AG10803 (cell line): ENCODE results near the gene ZFAND4.
A peak's percentile ranks its signal among the peaks of the same experiment; 100 is the strongest.
"Not testable (repeated sequence)": the region's sequence is repeated elsewhere in the genome, so short reads cannot be mapped to it uniquely, and the experiment has no call there.

Experiments
- DNase-seq: peaks from one replicate; pipeline ENCODE4 v3.0.0; 2010; ENCODE audit warnings: low read depth
- H3K4me3 ChIP-seq: 2 replicates; pipeline ENCODE4 v1.5.1; 2011; ENCODE audit warnings: mild to moderate bottlenecking, low read length, control low read depth
- TF ChIP-seq, protein P1 (sequence below): conservative IDR thresholded peaks from 2 replicates; pipeline ENCODE4 v1.5.1; 2011; ENCODE audit warnings: mild to moderate bottlenecking, low read length, control low read depth, inconsistent platforms

ZFAND4 gene

DNA sequence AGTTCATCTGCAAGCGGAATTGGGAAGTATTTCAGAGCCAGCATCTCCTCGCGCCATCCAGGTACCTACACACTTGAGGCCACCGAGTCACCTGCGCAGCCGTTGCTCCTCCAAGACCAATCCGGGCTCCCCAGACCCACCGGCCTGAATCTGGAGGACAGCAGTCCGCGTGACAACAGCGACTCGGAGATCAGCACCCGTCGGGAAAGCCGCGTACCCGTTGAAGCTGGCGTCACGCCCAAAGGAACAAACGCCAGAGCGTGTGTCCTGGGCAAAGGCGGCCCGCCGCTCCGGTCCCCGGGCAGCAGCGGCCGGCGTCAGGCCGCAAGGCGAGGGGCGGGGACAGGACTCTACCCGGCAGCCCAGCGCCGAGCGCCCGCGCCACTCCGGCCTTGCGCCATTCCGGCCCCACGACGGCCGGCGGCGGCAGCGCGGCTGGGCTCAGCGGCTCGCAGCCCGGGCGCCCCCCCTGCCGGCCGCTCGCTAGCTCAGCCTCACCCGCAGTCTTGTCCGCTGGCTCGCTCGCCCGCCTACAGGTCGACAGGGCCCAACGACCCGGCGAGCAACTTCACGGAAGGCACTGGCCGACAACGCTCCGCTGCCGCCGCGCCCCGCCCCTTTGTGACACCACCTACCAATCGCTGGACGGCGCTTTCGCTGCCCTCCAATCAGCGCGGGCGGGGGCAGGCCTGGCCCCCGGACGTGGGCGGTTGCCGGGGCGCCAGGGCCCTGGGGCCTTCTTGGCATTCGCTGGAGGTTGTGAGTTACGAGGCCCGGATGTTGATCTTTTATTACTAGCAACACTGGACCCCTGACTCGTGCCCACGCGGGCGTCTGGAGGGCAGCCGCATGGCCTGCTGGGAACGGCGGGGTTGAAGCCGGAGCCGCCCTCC, at the start of gene ZFAND4:
ZFAND4 (minus strand) TSS at position 592 of the 893 bp plus-strand sequence. CDS start 9,047 bp downstream, outside the sequence.
- TF ChIP-seq, protein P1, sequence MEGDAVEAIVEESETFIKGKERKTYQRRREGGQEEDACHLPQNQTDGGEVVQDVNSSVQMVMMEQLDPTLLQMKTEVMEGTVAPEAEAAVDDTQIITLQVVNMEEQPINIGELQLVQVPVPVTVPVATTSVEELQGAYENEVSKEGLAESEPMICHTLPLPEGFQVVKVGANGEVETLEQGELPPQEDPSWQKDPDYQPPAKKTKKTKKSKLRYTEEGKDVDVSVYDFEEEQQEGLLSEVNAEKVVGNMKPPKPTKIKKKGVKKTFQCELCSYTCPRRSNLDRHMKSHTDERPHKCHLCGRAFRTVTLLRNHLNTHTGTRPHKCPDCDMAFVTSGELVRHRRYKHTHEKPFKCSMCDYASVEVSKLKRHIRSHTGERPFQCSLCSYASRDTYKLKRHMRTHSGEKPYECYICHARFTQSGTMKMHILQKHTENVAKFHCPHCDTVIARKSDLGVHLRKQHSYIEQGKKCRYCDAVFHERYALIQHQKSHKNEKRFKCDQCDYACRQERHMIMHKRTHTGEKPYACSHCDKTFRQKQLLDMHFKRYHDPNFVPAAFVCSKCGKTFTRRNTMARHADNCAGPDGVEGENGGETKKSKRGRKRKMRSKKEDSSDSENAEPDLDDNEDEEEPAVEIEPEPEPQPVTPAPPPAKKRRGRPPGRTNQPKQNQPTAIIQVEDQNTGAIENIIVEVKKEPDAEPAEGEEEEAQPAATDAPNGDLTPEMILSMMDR = peak; percentile 39
- peak; percentile 98 for DNase-seq
- H3K4me3 ChIP-seq = peak within 1 kb of the TSS; percentile 91

- H3K4me3 ChIP-seq, DNase-seq: not testable (repeated sequence)
These were observed 48.9 kb upstream of the ZFAND4 start for GRCh38 chr10:45721503-45721902.

- not testable (repeated sequence) for DNase-seq, H3K4me3 ChIP-seq
These were observed 45.1 kb upstream of the ZFAND4 start for GRCh38 chr10:45717642-45718041.

DNA sequence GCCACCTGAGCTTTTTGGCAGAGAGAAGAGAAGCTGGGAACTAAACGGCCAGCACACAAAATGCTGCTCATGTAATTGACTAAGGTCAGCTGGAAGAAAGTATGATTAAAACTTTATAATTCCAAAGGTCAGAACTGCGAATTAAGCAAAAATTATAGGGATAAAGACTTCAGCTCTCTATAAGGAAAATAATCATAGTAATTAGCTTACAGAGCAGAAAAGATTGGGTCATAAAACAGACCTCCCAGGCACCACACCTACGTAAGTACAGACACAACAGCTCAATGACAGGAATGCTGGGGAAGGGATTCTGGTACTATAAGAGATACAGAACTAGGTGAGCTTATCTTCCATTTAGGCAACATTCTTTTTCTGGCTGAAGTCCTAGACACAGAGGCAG, 44.5 kb upstream of the ZFAND4 start:
- H3K4me3 ChIP-seq, DNase-seq: not testable (repeated sequence)

DNA sequence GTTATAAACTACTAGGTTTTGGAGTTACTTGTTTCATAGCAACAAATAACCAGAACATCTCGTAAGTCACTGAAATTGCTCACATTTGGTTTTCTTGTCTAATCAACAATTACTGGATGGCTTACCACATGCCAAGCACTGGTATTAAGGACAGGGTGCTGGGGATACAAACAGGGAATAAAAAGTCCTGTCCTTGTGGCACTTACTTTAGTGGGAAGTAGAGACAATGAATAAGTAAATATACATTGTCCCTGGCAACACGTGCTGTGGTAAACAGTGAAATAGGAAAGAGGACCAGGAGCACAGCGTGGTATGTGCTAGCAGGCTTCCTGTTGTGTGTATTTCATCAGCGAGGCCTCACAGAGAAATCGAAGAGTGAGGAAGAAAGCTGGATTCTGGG, 38.7 kb upstream of the ZFAND4 start:
- DNase-seq, H3K4me3 ChIP-seq: not testable (repeated sequence)

GRCh38 chr10:45710200-45710796, 37.7 kb upstream of the ZFAND4 start:
- H3K4me3 ChIP-seq = not testable (repeated sequence)
- DNase-seq = peak; percentile 18

GRCh38 chr10:45678467-45678866, 5.9 kb upstream of the ZFAND4 start:
- not testable (repeated sequence) for DNase-seq, H3K4me3 ChIP-seq

DNA sequence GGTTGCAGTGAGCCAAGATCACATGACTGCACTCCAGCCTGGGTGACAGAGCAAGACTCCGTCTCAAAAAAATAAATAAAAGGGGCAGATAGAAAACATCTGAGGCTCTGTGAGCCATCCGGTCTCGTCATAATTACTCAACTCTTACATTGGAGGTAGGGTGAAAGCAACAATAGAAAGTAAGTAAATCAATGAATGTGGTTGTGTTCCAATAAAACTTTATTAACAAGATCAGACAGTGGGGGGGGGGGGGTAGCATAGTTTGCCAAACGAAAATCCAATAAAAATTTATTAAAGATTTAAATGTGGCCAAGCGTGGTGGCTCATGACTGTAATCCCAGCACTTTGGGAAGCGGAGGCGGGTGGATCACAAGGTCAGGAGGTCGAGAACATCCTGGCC, 2.8 kb upstream of the ZFAND4 start:
- H3K4me3 ChIP-seq = no peak overlapping the region
- no peak for DNase-seq
- TF ChIP-seq, protein P1 = no peak

DNA sequence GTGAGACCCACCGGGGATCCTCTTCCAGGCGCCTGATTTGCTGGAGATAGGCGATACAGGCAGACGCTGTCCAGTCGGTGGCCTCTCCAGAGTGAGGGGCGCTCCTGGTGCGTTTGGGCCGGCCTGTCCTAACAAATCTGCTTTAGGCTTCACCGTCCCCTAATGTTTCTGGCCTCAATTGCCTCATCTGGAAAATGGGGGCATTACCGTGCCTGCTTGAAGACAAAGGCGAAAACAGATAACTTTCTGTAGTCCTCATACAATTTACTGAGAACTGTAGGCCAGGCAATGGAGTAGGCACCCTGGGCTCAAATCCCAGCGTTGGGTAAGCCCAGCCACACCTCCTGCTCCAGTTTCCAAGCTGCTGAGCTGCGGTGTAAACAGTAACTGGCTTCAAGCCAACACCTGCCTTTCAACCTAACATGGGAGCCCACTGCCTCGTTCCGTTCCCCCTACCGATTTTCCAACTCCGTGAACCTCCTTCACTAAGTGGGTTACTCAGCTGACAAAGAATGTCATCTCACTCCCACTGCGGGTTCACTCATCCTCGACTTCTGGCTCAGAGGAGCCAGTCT, 589 bp upstream of the ZFAND4 start:
- TF ChIP-seq, protein P1 = no peak
- H3K4me3 ChIP-seq = peak overlapping the region; percentile 91
- no peak for DNase-seq

DNA sequence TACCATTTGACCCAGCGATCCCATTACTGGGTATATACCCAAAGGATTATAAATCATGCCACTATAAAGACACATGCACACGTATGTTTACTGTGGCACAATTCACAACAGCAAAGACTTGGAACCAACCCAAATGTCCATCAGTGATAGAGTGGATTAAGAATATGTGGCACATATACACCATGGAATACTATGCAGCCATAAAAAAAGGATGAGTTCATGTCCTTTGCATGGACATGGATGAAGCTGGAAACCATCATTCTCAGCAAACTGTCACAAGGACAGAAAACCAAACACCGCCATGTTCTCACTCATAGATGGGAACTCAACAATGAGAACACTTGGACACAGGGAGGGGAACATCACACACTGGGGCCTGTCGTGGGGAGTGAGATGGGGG, 1.3 kb downstream of the ZFAND4 start:
- DNase-seq = not testable (repeated sequence)
- H3K4me3 ChIP-seq = peak overlapping the region; percentile 91

DNA sequence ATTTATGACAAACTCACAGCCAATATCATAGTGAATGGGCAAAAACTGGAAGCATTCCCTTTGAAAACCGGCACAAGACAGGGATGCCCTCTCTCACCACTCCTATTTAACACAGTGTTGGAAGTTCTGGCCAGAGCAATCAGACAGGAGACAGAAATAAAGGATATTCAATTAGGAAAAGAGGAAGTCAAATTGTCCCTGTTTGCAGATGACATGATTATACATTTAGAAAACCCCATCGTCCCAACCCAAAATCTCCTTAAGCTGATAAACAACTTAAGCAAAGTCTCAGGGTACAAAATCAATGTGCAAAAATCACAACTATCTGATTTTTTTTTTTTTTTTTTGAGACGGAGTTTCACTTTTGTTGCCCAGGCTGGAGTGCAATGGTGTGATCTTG, 2.7 kb downstream of the ZFAND4 start:
- DNase-seq, H3K4me3 ChIP-seq: not testable (repeated sequence)
